WTC11 (cell line): ENCODE measurements around the gene NES. TPM values are rescaled to one million over a fixed set of nuclear protein-coding genes. Genes with fewer than 3 reads are reported as not detected.

ENCODE experiments used
- ATAC-seq: fragments of 200-7000 bp; cut with Tn5 transposase; 2 replicates; pipeline ENCODE4 v1.10.0; 2021; ENCODE audit warnings: mild to moderate bottlenecking, moderate library complexity
- CTCF ChIA-PET: fragments of 300-600 bp; sonication (Branson Sonifier 250); formaldehyde crosslinking; loops from one replicate; lab custom pipeline; 2021; ENCODE audit warnings: antibody characterized with exemption; lab: Charles Lee
- POLR2A ChIA-PET: fragments of 350-600 bp; sonication (Branson Sonifier 250); formaldehyde crosslinking; loops from one replicate; lab custom pipeline; 2021; ENCODE audit warnings: antibody characterized with exemption; lab: Charles Lee
- DNase-seq: peaks from one replicate; pipeline ENCODE4 v3.0.0; 2021; ENCODE audit warnings: low spot score
- H3K27ac Mint-ChIP-seq: 2 replicates; pipeline ENCODE4 v1.8.0; 2021; ENCODE audit warnings: mixed read lengths
- H3K27me3 Mint-ChIP-seq: 2 replicates; pipeline ENCODE4 v1.8.0; 2021; ENCODE audit warnings: low read depth, mild to moderate bottlenecking, moderate library complexity, mixed read lengths
- H3K36me3 Mint-ChIP-seq: 2 replicates; pipeline ENCODE4 v1.8.0; 2021; ENCODE audit warnings: mixed read lengths
- H3K4me1 Mint-ChIP-seq: 2 replicates; pipeline ENCODE4 v1.8.0; 2022; ENCODE audit warnings: mixed read lengths
- H3K4me3 Mint-ChIP-seq: 2 replicates; pipeline ENCODE4 v1.8.0; 2021; ENCODE audit warnings: mild to moderate bottlenecking, moderate library complexity, mixed read lengths
- H3K9me3 Mint-ChIP-seq: 2 replicates; pipeline ENCODE4 v1.8.0; 2021; ENCODE audit warnings: mixed read lengths
- ARID4B ChIP-seq: sonication (generic); formaldehyde crosslinking; IDR thresholded peaks from 2 replicates; pipeline ENCODE4 v1.8.0; 2023; ENCODE audit warnings: missing genetic modification reagents, mild to moderate bottlenecking, borderline replicate concordance
- CDX4 ChIP-seq: fragments of 250-450 bp; sonication (Bioruptor Pico); IDR thresholded peaks from 2 replicates; pipeline ENCODE4 v1.9.0; 2021; ENCODE audit warnings: moderate library complexity, mild to moderate bottlenecking, inconsistent platforms, borderline replicate concordance
- E2F1 ChIP-seq: sonication (generic); formaldehyde crosslinking; IDR thresholded peaks from 2 replicates; pipeline ENCODE4 v1.8.0; 2022; ENCODE audit warnings: mild to moderate bottlenecking, missing genetic modification reagents
- E2F5 ChIP-seq: sonication (generic); formaldehyde crosslinking; IDR thresholded peaks from 2 replicates; pipeline ENCODE4 v1.8.1; 2022; ENCODE audit warnings: mild to moderate bottlenecking, moderate library complexity, missing genetic modification reagents
- GRHL2 ChIP-seq: fragments of 250-450 bp; sonication (Bioruptor Pico); IDR thresholded peaks from 2 replicates; pipeline ENCODE4 v1.8.0; 2022; ENCODE audit warnings: mild to moderate bottlenecking, moderate library complexity; ENCODE audit not compliant: insufficient replicate concordance, severe bottlenecking
- MXD4 ChIP-seq: fragments of 250-450 bp; sonication (Bioruptor Pico); IDR thresholded peaks from 2 replicates; pipeline ENCODE4 v1.8.0; 2021; ENCODE audit warnings: mild to moderate bottlenecking, moderate library complexity, borderline replicate concordance
- MYBL2 ChIP-seq: sonication (generic); formaldehyde crosslinking; IDR thresholded peaks from 2 replicates; pipeline ENCODE4 v1.8.1; 2023; ENCODE audit warnings: mild to moderate bottlenecking, moderate library complexity, missing genetic modification reagents
- NFE2L1 ChIP-seq: sonication (generic); formaldehyde crosslinking; IDR thresholded peaks from 2 replicates; pipeline ENCODE4 v1.8.1; 2023; ENCODE audit warnings: missing genetic modification reagents
- TCF7 ChIP-seq: sonication (generic); formaldehyde crosslinking; IDR thresholded peaks from 2 replicates; pipeline ENCODE4 v1.8.0; 2022; ENCODE audit warnings: mild to moderate bottlenecking, low read depth, missing genetic modification reagents, moderate library complexity
- ZNF281 ChIP-seq: sonication (generic); formaldehyde crosslinking; IDR thresholded peaks from 2 replicates; pipeline ENCODE4 v1.8.0; 2023; ENCODE audit warnings: mild to moderate bottlenecking, missing genetic modification reagents
- ZNF396 ChIP-seq: fragments of 250-450 bp; sonication (Bioruptor Pico); IDR thresholded peaks from 2 replicates; pipeline ENCODE4 v1.8.0; 2021; ENCODE audit warnings: mild to moderate bottlenecking, moderate library complexity, borderline replicate concordance
- ZNF423 ChIP-seq: fragments of 250-450 bp; sonication (Bioruptor Pico); IDR thresholded peaks from 2 replicates; pipeline ENCODE4 v2.1.2; 2022; ENCODE audit warnings: mild to moderate bottlenecking, moderate library complexity
- ZNF425 ChIP-seq: fragments of 250-450 bp; sonication (Bioruptor Pico); conservative IDR thresholded peaks from 2 replicates; pipeline ENCODE4 v1.9.0; 2021; ENCODE audit warnings: mild to moderate bottlenecking
- ZSCAN18 ChIP-seq: fragments of 250-450 bp; sonication (Bioruptor Pico); IDR thresholded peaks from 2 replicates; pipeline ENCODE4 v2.1.2; 2022; ENCODE audit warnings: mild to moderate bottlenecking, moderate library complexity
- total RNA-seq: library from RNA; stranded (reverse); gene quantifications from 3 replicates; pipeline ENCODE4 v1.2.3, GENCODE V29; 2021

NES gene
- total RNA-seq, 1 experiment from 2014 or later: 127 TPM

GRCh38 chr1:156696755-156697154, 19.5 kb upstream of the NES start:
- Mint-ChIP-seq H3K36me3 (peaks cover 35% of the 10 kb centered on the region), H3K27ac (no peak overlapping the region), H3K4me1 (peaks cover 45% of the 10 kb centered on the region), H3K9me3 (no peaks in the 10 kb centered on the region), H3K4me3 (no peak overlapping the region), H3K27me3 (no peaks in the 10 kb centered on the region; the same call in 1 of the 2 replicates)
- ChIA-PET POLR2A (no interaction called here), CTCF (interaction anchor here (1.3 to 17.1 kb wide), 3 partner anchors 9 to 30 kb away, joined by 3 to 1553 read pairs (median 17); partner anchors contain the start of gene CRABP2)
- DNase-seq: no peak
- no peak for TF ChIP-seq E2F1 (CRISPR knock-in tag)
- no peak for TF ChIP-seq E2F5 (CRISPR knock-in tag)
- TF ChIP-seq ZNF423 (CRISPR knock-in tag): no peak
- no peak for TF ChIP-seq MYBL2 (CRISPR knock-in tag)
- no peak for TF ChIP-seq ZNF425 (CRISPR knock-in tag)
- no peak for TF ChIP-seq NFE2L1
- no peak for TF ChIP-seq ZSCAN18 (CRISPR knock-in tag)
- no peak for TF ChIP-seq MXD4
- no peak for TF ChIP-seq ARID4B
- no peak for TF ChIP-seq ZNF396 (CRISPR knock-in tag)
- TF ChIP-seq GRHL2 (CRISPR knock-in tag): no peak
- TF ChIP-seq TCF7 (CRISPR knock-in tag): no peak
- TF ChIP-seq ZNF281: no peak
- TF ChIP-seq CDX4 (CRISPR knock-in tag): no peak
- no peak for ATAC-seq
